HG02943 (cell line): ENCODE data around the gene RCOR1.
"Not testable (repeated sequence)": the region's sequence is repeated elsewhere in the genome, so short reads cannot be mapped to it uniquely, and the experiment has no call there.

ENCODE experiments used
- ATAC-seq: cut with Tn5 transposase; IDR thresholded peaks from one replicate; pipeline ENCODE4 v1.9.1; 2021; ENCODE audit warnings: mild to moderate bottlenecking, low read depth, moderate library complexity; ENCODE audit not compliant: unreplicated experiment

The RCOR1 gene

DNA sequence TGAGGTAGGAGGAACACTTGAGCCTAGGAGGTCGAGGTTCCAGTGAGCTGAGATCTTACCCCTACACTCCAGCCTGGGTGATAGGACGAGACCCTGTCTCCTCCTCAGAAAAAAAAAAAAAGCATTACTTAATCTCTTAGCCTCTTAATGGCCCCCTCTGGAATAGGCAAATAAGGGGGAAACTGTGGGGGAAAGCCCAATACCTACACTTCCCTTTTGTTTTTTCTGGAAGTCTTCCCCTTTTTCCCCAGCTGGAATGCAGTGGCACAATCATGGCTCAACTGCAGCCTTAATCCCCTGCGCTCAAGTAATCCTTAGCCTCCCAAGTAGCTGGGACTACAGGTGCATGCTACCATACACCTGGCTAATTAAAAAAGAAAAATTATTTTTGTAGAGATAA, 32.2 kb downstream of the RCOR1 start:
- ATAC-seq: no peak

- no peak for ATAC-seq
These were observed 33.3 kb downstream of the RCOR1 start for GRCh38 chr14:102625564-102626296.

- ATAC-seq: no peak
These were observed 34.1 kb downstream of the RCOR1 start for GRCh38 chr14:102626530-102626929.

DNA sequence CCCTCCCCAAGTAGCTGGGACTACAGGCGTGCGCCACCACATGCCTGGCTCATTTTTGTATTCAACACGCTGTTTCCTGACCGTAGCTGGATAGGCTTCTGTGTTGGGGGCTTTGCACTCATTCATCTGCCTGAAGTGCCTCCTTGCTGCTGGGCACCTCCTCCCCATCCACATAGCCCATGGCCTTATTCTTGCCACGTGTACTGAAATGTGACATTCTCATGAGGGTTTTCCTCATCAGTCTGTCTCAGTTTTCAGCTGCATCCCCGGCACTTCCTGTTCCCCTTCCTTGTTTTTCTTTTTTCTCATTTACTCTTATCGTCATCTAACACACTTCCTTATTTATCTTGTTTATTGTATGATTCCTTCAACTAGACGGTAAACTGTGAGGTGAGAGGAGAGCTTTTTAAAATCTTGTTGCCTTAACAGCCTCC, 36.6 kb downstream of the RCOR1 start:
- no peak for ATAC-seq

DNA sequence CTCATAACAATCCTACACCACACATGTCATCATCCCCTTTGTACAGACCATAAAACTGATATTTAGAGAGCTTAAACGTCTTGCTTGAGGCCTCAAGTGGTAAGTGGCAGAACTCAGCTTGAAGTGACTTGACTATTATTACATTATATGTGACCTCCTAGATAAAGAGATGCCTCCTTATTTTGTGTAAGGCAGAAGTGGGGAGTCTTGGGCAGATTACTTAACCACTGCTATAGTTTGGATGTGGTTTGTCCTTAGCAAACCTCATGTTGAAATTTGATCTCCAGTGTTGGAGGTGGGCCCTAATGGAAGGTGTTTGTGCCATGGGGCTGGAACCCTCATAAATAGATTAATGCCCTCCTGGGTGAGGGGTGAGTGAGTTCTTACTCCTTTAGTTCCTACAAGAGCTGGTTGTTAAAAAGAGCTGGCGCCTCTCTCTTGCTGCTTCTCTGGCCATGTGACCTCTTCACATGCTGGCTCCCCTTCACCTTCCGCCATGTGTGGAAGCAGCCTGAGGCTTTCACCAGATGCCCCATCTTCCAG, 37.4 kb downstream of the RCOR1 start:
- no peak for ATAC-seq

- no peak for ATAC-seq
These were observed 38.0 kb downstream of the RCOR1 start for GRCh38 chr14:102630405-102630804.

GRCh38 chr14:102630881-102631280, 38.4 kb downstream of the RCOR1 start:
- ATAC-seq: no peak

GRCh38 chr14:102633906-102634595, 41.6 kb downstream of the RCOR1 start:
- ATAC-seq: no peak

DNA sequence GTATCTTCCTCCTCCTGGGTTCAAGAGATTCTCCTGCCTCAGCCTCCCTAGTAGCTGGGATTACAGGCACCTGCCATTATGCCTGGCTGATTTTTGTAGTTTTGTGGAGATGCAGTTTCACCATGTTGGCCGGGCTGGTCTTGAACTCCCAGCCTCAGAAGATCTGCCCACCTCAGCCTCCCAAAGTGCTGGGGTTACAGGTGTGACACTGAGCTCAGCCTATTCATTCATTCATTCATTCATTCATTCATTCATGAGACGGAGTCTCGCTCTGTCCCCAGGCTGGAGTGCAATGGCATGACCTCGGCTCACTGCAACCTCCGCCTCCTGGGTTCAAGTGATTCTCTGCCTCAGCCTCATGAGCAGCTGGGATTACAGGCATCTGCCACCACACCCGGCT, 47.2 kb downstream of the RCOR1 start:
- ATAC-seq: not testable (repeated sequence)

DNA sequence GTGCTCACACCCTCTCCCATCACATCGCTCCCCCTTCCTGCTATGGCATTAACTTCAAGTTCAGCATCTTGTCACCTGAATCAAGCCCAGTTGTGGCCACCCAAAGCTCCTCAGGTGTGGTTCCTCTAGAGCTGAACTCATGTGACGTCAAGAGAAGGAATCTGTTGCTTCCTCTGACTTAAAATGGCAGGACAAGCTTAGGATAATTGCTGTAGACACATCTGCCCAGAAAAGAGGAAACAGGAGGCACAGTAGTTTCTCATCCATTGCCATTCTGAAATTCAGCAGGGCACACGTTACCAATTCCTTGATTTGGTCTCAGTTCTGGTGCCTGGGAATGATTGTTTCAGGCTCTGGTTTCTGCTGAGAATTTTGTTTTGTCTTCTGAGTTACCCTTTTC, 52.1 kb downstream of the RCOR1 start:
- ATAC-seq: no peak

DNA sequence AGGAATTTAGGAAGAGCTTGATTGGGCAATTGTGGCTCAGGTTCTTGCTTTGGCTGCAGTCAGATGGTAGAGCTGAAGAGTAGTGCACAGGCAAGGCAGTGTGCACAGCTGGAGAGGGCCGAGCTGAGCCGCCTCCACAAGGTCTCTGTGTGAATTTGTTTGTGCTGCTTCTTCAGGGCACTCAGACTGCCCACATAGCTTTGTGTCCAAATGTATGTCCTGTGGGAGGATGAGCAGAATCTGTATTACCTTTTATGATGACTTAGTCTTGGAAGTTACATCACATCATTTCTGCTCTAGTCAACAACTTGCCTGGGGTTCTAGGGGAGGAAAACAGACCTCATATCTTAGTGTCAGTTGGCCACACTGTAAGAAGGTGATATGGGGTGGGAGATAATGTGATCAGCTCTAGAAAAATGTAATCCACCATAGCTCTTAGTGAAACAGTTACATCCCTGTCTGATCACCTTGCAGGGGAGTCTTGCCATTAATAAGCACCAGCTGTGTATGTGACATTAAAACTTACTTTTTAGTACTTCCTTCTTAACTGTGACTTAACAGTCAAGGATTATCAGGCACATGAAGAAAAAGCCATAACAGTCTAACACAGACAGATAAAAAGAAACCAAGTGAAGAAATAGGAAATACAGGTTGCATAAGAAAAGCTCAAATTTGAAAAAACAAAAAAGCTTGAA, 53.4 kb downstream of the RCOR1 start:
- no peak for ATAC-seq

GRCh38 chr14:102646615-102647014, 54.2 kb downstream of the RCOR1 start:
- ATAC-seq: no peak

DNA sequence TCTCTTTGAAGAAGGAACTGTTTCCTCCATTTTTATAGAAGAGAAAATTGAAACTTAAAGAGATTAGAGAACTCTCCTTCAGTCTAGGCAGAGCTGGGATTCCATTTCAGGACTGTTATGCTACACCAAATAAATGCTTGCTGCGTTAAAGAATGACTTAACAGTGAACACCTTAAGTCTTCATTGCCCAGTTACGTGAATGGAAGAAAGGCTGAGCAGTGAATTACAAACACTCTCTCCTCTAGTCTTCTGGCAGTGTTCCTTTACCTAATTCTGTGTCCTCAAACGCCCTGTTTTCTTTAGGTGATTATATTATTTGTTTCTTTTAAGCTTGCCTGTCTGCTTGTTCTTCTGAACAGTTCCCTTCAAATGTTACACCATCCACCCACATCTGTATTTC, 59.7 kb downstream of the RCOR1 start:
- no peak for ATAC-seq

GRCh38 chr14:102654298-102654697, 61.8 kb downstream of the RCOR1 start:
- no peak for ATAC-seq

DNA sequence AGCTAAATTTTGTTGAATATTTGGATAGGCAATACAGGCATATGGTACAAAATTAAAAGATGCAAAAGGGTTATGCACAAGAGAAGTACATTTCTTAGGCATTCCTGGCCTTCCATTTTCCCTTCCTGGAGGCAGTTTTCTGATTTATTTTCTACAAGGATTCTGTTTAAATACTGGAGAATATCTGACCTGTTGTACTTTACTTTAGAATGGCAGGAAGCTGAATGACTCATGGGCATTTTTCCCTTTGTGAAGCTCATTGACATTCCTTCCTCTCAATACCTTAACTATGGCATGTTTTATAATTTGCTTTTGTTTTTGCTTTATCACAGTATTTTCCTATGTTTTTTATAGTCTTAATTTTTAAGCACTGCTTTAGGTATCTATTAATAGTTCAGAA, 62.7 kb downstream of the RCOR1 start:
- no peak for ATAC-seq

GRCh38 chr14:102659797-102660196, 67.3 kb downstream of the RCOR1 start:
- no peak for ATAC-seq

DNA sequence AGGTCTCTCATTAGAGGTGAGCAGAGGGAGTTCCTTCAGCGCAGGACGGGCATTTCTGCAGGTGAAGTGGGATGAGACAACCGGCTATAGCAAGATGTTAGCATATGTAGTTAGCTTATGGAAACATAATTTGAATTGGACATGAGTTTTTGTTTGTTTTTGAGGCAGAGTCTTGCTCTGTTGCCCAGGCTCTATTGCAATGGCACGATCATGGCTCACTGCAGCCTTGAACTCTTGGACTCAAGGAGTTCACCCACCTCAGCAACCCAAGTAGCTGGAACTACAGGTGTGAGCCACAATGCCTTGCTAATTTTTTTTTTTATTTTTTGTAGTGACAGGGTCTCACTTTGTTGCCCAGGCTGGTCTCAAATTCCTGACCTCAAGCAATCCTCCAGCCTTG, 69.2 kb downstream of the RCOR1 start:
- ATAC-seq: no peak

- ATAC-seq: no peak
These were observed 70.4 kb downstream of the RCOR1 start for GRCh38 chr14:102662636-102663430.

DNA sequence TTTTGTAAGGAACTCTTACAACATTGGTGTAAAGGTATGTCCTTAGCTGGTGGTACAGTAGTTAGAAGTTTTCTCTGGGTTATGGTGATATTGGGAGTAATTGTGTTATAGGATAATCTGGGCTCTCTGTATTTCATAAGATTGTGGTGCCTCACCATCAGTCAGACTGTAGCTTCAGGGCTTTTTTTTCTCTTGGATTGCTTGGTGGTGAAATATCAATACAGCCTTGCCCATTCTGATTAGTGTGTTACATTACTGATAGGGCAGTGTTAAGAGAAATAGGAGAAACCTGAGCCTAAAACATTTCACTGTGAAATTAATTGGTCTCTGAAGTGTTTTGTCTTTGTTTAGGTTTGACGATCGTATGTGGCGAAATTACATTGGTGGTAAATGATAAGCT, 71.0 kb downstream of the RCOR1 start:
- no peak for ATAC-seq

GRCh38 chr14:102665621-102666020, 73.2 kb downstream of the RCOR1 start:
- ATAC-seq: no peak

DNA sequence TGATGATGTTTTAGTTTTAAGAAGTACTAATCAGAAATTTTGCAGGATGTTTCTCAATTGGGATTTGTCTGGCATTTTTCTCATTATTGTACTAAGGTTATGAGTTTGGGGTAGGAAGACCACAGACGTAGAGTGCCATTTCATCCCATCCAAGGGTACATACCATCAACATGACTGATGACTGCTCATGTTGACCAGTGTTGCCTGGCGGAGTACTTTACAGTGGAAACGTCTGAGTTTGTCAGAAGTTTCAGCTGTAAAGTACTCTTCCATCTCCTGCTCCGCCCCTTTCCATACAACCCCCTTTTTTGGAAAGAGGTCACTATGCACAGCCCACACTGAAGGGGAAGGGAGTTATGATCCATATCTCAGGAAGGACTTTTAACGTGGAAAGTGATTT, 74.2 kb downstream of the RCOR1 start:
- ATAC-seq: no peak
